Uterus (tissue), 4 donors: Measurements from ENCODE around the gene SLCO2B1. TPM values are rescaled to one million over a fixed set of nuclear protein-coding genes. Genes with fewer than 3 reads are reported as not detected.

Source experiments
- DNase-seq, 2 donors: peaks; one replicate each; pipeline ENCODE4 v3.0.0-alpha.2; 2019 to 2020
- H3K27ac ChIP-seq, 2 donors: fragments of 200-600 bp; sonication (generic); 1 replicate in 1 of 2; 2 replicates in 1 of 2; pipeline ENCODE4 v1.5.1; 2016 to 2018
- H3K27me3 ChIP-seq, 2 donors: fragments of 200-600 bp; sonication (generic); one replicate each; pipeline ENCODE4 v1.5.1; 2018 to 2019; ENCODE audit warnings: control low read depth in 1 of 2
- H3K36me3 ChIP-seq, 2 donors: fragments of 200-600 bp; sonication (generic); one replicate each; pipeline ENCODE4 v1.5.1; 2019; ENCODE audit warnings: control low read depth in 1 of 2
- H3K4me1 ChIP-seq, 2 donors: fragments of 200-600 bp; sonication (generic); one replicate each; pipeline ENCODE4 v1.5.1; 2018 to 2019; ENCODE audit warnings: control low read depth in 1 of 2
- H3K4me3 ChIP-seq, 2 donors: fragments of 200-600 bp; sonication (generic); 1 replicate in 1 of 2; 2 replicates in 1 of 2; pipeline ENCODE4 v1.5.1; 2018 to 2019; ENCODE audit warnings: mild to moderate bottlenecking in 1 of 2
- H3K9me3 ChIP-seq, 2 donors: fragments of 200-600 bp; sonication (generic); one replicate each; pipeline ENCODE4 v1.5.1; 2019; ENCODE audit warnings: control low read depth in 1 of 2
- POLR2A ChIP-seq, 2 donors: fragments of 450-650 bp; IDR thresholded peaks; one replicate each; pipeline ENCODE4 v1.6.1; 2016; ENCODE audit warnings: antibody characterized with exemption in 2 of 2, mild to moderate bottlenecking in 1 of 2, moderate library complexity in 1 of 2
- intact Hi-C: fragments of 100-400 bp; cut with DNase I; formaldehyde crosslinking; loops from one replicate; pipeline ENCODE4 v1.15.1; 2023; ENCODE audit warnings: low total_unique reads
- total RNA-seq, 4 donors: library from RNA; depleted of rRNA in 3 of 4; stranded (reverse); fragments of >200 nt in 3 of 4; gene quantifications; one replicate each; pipeline versions ENCODE4 v1.1.0 to v1.2.4, GENCODE V29; 2014 to 2023
- TF ChIP-seq, protein P1 (sequence below), 4 experiments: fragments of 200-600 bp in 2 of 4; fragments of 450-650 bp in 2 of 4; sonication (generic) in 2 of 4; IDR thresholded peaks; one replicate each; pipeline ENCODE4 v1.5.1; 2016 to 2019; ENCODE audit warnings: antibody characterized with exemption in 4 of 4, mild to moderate bottlenecking in 2 of 4, moderate library complexity in 1 of 4
- donor health status: DM: yes; HTN: yes; CAD: no.

SLCO2B1 gene
- total RNA-seq, 4 donors from 2014 or later = 11.8 to 58.1 (median 31.8) TPM

DNA sequence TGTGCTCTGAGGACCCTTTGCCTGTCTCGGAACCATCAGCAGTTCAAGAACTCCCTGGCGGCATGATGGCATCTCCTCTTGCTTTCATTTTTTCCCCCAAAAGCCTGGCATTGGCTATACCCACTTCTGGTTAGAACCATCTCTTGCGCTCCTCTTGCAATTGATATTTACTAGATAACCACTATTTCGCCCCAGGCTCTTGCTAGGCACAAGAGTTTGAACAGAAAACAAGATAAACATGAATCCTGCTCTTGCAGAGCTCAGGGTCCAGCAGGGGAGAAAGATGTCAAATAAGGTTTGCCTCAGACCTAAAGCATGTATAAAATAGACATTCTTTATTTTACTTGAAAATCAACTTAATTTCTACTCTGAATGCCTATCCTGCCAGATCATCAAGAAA is 33.1 kb downstream of the SLCO2B1 start:
- TF ChIP-seq, protein P1, sequence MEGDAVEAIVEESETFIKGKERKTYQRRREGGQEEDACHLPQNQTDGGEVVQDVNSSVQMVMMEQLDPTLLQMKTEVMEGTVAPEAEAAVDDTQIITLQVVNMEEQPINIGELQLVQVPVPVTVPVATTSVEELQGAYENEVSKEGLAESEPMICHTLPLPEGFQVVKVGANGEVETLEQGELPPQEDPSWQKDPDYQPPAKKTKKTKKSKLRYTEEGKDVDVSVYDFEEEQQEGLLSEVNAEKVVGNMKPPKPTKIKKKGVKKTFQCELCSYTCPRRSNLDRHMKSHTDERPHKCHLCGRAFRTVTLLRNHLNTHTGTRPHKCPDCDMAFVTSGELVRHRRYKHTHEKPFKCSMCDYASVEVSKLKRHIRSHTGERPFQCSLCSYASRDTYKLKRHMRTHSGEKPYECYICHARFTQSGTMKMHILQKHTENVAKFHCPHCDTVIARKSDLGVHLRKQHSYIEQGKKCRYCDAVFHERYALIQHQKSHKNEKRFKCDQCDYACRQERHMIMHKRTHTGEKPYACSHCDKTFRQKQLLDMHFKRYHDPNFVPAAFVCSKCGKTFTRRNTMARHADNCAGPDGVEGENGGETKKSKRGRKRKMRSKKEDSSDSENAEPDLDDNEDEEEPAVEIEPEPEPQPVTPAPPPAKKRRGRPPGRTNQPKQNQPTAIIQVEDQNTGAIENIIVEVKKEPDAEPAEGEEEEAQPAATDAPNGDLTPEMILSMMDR (IDR thresholded peaks at IDR 0.05) = no peak
- no peak for TF ChIP-seq POLR2A (IDR thresholded peaks at IDR 0.05)
- intact Hi-C loops = no loop called here
- DNase-seq = no peak
- Histone ChIP-seq H3K4me3 (no peak overlapping the region), H3K9me3 (no peaks in the 10 kb centered on the region), H3K4me1 (no peaks in the 10 kb centered on the region), H3K36me3 (no peaks in the 10 kb centered on the region), H3K27ac (no peak overlapping the region), H3K27me3 (no peaks in the 10 kb centered on the region)

DNA sequence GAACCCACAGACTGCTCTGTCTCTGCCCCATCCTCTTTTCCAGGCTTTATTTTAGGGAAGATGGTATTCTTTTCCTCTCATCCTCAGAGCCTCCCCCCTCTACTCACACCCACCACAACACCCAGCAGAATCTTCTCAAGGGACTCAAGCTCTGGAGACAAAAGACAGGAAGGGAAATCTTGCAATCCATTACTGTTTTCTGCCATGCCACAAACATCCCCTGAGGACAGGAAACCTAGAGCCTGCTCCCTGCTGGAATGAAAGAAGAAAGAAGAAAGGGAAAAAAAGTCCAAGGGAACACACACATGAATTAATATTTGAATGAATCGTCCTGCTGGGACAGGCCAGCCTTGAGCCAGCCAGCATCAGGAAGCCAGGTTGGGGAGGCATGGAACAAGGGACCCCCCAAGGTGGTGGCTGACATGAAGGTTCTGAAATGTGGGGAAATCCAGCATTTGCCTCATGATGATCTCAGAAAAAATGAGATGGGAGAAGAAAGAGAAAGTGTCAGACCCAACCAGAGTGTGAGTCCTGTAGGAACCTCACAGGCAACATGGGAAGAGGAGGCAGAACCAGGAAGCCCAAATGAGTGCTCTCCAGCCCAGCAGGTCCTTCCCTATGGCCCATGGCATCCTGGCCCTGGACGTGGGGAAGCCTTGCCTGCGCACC is 34.0 kb downstream of the SLCO2B1 start:
- TF ChIP-seq, protein P1 (IDR thresholded peaks at IDR 0.05) = no peak
- no peak for TF ChIP-seq POLR2A (IDR thresholded peaks at IDR 0.05)
- Histone ChIP-seq H3K27me3 (no peaks in the 10 kb centered on the region), H3K9me3 (no peaks in the 10 kb centered on the region), H3K4me1 (no peaks in the 10 kb centered on the region), H3K36me3 (no peaks in the 10 kb centered on the region), H3K27ac (no peak overlapping the region), H3K4me3 (no peak overlapping the region)
- no peak for DNase-seq
- intact Hi-C loops = no loop called here

DNA sequence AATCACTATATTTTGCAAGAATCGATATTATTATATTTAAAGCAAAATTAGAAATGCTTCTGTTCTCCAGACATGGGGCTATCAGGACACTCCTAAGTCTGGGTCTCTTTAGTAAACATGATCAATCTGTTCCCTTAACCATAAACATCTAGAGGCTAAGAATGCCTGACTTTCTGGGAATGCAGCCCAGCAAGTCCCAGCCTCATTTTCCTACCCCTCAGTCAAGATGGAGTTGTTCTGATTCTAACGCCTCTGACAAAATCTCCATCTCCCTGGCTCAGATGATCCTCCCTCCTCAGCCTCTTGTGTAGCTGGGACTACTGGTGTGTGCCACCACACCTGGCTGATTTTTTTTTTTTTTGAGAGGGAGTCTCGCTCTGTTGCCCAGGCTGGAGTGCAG is 35.0 kb downstream of the SLCO2B1 start:
- Histone ChIP-seq H3K27ac (no peak overlapping the region), H3K27me3 (no peaks in the 10 kb centered on the region), H3K4me1 (no peaks in the 10 kb centered on the region), H3K4me3 (no peak overlapping the region), H3K36me3 (no peaks in the 10 kb centered on the region), H3K9me3 (no peaks in the 10 kb centered on the region)
- DNase-seq = no peak
- intact Hi-C loops = no loop called here
- TF ChIP-seq, protein P1 (IDR thresholded peaks at IDR 0.05) = no peak
- TF ChIP-seq POLR2A (IDR thresholded peaks at IDR 0.05) = no peak

DNA sequence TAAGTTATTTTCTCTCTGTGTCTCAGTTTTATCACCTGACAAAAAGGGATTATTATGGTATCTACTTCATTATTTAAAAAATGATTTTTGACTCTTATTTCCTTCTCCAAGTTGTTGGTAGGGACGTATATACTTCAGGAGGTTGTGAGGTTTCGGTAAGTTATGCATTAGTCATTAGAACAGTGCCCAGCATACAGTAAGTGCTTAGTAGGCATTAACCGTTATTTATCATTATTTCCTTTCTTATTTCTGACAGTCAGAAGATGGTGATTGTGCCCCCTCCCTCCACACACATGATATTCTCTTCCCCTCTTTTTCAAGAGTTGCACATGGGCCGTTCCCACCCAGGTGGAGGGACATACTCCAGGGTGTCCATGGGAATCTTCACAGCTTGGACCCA is 36.1 kb downstream of the SLCO2B1 start:
- Histone ChIP-seq H3K9me3 (no peaks in the 10 kb centered on the region), H3K27ac (no peak overlapping the region), H3K27me3 (no peaks in the 10 kb centered on the region), H3K36me3 (no peaks in the 10 kb centered on the region), H3K4me1 (no peaks in the 10 kb centered on the region), H3K4me3 (no peak overlapping the region)
- intact Hi-C loops = no loop called here
- DNase-seq = no peak
- TF ChIP-seq, protein P1 (IDR thresholded peaks at IDR 0.05) = no peak
- no peak for TF ChIP-seq POLR2A (IDR thresholded peaks at IDR 0.05)

DNA sequence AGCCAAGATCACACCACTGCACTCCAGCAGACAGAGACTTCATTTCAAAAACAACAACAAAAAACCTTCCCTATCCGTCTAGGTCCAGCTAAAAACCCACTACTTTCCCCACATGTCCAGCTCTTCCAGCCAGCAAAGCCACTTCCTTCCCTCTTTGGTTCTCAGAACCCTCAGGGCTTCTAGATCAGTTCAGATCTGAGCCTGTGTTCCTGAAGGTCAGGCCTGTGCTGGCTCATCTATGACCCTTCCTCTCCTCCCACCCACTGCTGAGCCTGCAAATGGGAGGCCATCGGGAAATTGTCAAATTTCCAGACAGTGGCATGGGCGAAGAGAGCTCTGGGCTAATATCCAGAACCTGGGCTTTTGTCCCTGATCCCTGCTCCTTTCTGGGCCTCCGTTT is 37.8 kb downstream of the SLCO2B1 start:
- H3K4me3 ChIP-seq = no peak overlapping the region
- intact Hi-C loops = no loop called here
- no peaks in the 10 kb centered on the region for H3K9me3 ChIP-seq
- H3K27ac ChIP-seq = no peak overlapping the region
- no peaks in the 10 kb centered on the region for H3K27me3 ChIP-seq
- DNase-seq = no peak
- H3K4me1 ChIP-seq = no peaks in the 10 kb centered on the region
- no peak for TF ChIP-seq POLR2A (IDR thresholded peaks at IDR 0.05)
- TF ChIP-seq, protein P1 (IDR thresholded peaks at IDR 0.05) = no peak
- no peaks in the 10 kb centered on the region for H3K36me3 ChIP-seq
